Right kidney (tissue), 1 donor: ENCODE measurements around the gene ATG7.

Experiments
- DNase-seq: peaks from one replicate; pipeline ENCODE4 v3.0.0-alpha.2; 2016

The ATG7 gene

GRCh38 chr3:11356269-11356668 is 84.1 kb downstream of the ATG7 start:
- DNase-seq = no peak

- DNase-seq = no peak
Observed at GRCh38 chr3:11362600-11362999, 90.4 kb downstream of the ATG7 start.

- no peak for DNase-seq
Observed at GRCh38 chr3:11363715-11364114, 91.5 kb downstream of the ATG7 start.

DNA sequence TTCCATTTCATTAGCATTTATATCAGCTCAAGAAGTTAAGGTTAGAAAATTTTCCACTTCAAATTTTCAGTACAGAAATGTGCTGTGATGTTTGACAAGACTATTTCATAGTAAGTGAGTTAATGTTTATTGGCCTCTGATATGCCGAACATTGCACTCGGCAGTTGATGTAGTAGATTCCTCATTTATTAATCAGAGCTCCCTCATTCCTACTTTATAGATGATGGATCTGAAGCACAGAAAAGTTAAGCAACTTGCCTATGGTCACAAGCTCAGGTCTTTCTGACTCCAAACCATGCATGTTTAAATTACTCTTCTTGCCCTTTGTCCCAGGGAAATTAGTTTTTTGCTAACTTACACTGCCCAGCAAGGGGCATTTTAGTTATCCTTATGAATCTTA is 92.0 kb downstream of the ATG7 start:
- DNase-seq = no peak

GRCh38 chr3:11367143-11367693 is 95.0 kb downstream of the ATG7 start:
- DNase-seq = no peak

DNA sequence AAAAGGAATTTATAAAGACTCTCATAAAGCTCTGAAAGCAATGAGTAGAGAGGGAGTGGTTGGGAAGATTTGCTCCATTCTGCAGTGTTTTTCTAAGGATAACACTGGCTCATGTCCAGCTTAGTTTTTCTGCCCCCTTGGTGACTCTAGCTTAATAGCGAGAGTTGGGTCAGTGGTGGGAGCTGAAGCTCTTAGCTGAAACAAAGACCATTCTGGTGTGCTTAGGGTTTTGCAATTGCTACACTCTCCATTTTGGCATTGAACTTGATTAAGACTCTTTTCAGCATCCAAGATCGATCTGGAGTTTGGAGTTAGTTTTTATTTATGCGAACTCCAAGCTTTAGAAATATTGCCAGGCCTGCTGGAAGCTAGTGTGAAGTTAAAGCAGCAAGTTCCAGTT is 98.0 kb downstream of the ATG7 start:
- DNase-seq = no peak

- DNase-seq = no peak
Observed at GRCh38 chr3:11370966-11371365, 98.8 kb downstream of the ATG7 start.

DNA sequence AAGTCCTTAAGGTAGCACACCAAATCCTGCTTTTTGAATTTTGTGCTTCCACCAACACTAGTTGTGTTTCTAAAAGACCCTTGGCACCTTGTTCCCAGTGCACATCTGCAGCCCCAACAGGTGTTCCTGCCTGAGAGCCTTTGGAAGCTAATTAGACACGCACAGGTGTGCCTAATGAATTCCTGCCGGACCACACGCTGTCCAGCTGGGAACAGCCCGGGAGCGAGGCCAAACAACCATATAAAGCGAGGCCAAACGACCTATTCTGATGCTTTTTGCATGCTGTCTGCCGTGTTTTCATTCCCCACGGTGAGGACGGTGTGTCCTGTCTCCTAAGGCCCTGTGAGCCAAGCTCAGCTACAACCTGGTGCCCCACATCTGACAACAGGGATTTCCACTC is 99.5 kb downstream of the ATG7 start:
- no peak for DNase-seq

GRCh38 chr3:11373235-11373634 is 101.0 kb downstream of the ATG7 start:
- no peak for DNase-seq

- DNase-seq = no peak
Observed at GRCh38 chr3:11373654-11374053, 101.5 kb downstream of the ATG7 start.

DNA sequence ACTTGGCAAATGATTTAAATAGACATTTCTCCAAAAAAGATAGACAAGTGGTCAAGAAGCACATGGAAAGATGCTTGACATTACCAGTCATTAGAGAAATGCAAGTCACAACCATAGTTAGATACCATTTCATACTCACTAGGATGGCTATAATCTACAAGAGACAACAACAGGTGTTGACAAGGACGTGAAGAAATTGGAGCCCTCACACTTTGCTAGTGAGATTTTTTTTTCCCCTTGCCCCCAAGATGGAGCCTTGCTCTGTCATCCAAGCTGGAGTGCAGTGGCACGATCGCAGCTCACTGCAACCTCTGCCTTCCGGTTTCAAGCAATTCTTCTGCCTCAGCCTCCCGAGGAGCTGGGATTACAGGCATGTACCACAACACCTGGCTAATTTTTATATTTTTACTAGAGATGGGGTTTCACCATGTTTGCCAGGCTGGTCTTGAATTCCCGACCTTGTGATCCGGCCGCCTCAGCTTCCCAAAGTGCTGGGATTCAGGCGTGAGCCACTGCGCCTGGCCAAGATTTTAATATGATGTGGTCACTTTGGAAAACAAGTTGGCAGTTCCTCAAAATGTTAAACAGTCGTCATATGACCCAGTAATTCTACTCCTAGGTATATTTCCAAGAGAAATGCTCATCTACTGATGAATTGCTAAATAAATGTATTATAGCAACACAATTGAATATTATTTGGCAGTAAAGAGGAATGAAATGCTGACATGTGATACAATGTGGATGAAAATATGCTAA is 103.3 kb downstream of the ATG7 start:
- DNase-seq = no peak

DNA sequence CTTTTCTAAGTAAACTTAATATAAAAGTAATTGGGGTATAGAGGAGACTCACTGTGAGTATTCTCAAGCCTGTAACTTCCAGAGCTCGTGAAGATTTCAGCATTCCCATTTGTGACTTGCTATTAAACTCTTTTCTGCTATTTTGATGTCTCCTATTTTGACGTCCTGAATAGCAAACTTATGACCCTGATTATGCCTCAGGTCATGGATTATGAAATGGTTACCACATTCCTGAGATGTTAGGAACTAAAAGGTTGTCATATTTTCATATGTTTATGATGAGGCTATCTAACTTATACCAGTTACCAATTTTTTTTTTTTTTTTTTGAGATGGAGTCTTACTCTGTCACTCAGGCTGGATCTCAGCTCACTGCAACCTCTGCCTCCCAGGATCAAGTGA is 105.5 kb downstream of the ATG7 start:
- DNase-seq = no peak

DNA sequence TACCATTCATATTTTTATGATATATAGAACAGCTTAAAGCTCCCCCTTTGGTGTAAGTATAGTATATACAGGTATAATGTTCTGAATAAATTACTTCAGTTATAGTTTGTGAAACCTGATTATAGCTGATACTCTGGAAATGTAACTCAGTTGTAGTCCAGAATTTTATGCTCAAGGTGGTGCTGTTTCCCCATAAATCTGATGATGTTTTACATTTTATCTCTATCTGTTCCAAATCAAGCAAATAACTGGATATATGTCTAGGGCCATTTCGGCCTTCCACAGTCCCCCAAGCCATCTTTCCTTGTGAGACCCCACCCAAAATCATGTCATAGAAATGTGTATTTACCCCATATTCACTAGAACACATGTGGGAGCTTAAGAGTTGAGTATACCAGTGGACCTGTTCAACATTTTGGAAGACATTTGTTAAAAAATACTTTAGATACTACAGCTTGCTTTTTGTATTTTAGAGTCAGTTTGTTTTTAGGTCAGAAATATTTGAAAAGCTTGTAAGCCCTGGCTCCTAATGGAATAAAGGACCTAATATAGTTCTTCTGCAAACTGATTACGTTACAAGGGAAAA is 107.1 kb downstream of the ATG7 start:
- DNase-seq = no peak

DNA sequence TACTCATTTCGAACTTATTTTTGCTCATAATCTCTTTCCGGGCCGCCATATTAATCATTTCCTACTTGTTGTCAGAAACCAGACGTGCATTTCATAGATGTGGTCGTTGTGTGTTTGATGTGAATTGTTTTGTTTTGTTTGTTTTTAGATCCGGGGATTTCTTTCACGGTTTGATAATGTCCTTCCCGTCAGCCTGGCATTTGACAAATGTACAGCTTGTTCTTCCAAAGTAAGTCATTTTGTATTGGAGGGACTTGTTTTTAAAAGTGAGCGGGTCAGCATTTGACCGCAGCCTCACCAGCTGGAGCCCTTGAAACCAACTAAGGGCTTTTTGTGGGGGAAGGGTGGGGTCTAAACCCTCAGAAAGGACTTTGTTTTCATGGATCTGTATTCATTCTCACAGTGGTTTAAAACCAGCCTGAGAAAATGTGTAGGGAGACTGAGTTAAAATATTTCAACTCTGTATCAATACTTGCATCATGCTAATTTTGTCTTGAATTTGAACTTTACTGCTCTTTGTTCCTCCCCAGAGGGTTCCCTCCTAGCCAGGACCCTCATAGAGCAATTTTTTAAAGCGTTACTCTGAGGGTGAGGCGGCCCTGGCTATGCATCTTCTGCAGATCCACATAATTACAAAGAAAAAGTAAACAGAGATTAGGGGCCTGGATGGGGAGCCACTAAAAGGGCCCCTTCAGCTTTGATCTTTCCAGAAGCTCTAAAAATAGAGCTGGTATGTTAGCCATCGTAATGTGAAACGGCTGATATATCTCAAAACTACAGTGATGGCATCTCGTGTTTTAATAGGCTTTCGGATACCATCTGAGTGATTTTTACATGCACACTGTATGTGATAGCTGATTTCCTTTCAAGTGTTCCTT is 107.9 kb downstream of the ATG7 start:
- no peak for DNase-seq

GRCh38 chr3:11381141-11381540 is 108.9 kb downstream of the ATG7 start:
- no peak for DNase-seq

- no peak for DNase-seq
Observed at GRCh38 chr3:11381563-11381962, 109.4 kb downstream of the ATG7 start.

- no peak for DNase-seq
Observed at GRCh38 chr3:11382146-11382745, 110.0 kb downstream of the ATG7 start.

DNA sequence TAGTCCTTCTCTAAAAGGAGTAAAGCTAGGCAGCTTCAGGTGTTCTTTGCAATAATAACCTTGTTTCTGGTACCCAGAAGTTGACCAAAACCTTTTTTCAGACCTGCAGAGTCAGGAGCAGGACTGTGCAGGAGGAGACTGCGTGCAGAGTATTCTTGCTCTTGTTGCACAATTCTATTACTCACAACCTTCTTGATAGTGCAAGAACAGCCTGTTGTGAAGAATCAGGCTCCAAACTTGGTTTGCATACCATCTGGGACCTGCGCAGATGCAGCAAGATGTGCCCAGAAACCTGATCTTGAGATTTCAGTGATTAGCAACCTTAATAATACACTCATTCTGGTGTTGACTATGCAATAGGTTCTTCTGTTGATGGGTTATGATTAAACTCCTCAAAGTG is 111.9 kb downstream of the ATG7 start:
- no peak for DNase-seq

DNA sequence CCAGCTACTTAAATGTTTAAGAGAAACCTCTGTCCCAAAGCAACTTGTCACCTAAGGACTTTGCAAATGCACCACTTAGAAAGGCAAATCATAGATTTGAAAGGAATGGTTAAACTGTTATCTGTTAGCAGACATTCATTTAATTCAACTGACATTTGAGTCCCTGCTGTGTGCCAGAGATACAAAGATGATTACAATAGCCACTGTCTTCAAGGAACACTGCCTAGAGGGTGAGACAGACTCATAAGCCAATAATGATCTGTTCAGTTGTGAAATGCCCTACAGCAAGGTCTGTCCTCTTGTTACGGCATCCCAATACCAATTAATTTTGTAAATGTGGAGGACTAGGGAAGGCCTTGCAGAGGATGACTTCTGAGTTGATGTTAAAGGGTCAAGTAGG is 113.1 kb downstream of the ATG7 start:
- no peak for DNase-seq

DNA sequence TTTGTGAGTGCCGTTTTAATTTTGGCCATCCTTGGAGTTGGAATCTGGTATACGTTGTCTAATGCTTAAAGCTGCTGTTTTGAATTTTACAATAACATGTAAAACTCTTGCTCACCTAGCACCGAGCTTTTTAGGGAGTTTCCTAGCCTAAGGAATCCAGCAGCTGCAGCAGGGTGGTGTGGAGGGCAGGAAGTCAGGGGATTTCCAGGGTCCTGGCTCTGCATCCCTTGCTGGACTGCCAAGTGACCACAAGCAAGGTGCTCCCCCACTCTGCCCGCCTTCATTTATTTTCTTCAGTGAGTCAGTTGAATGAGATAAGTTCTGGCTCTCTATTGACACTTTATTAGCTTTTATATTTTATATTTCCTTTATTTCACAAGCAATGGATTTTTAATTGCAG is 113.7 kb downstream of the ATG7 start:
- DNase-seq = no peak

DNA sequence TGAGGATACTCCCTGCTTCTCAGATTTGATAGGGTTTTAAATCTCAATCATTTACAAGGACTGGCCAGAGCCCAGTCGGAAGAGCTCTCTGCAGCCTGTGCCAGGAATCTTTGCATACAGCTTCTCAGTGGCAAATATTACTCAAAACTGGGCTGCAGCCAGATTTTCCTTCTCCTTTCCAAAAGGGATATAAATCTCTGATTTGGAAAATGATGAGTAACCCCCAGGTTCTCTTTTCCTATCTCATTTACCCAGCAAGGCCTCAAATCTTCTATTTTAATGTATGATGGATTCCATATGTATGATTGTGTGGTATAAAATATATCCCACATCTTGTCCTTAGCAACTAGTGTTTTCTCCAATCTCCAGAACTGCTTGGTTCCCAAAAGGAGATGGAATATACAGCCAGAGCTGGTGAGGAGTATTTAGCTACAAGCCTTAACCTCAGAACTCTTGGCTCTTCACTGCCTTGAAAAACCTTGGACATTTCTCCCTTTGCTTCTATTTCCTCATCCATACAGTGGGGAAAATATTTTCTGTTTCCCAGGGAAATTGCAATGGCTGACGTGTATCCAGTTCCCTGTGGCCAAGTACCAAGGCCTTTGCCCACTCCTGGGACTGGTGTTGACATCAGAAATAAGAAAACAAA is 114.4 kb downstream of the ATG7 start:
- DNase-seq = no peak
